ENCODE data around the gene SOD3.

SOD3 gene

GRCh38 chr4:24794916-24795665 is at the start of gene SOD3:
Gene SOD3, plus strand, starts transcription at chr4:24795573. Its CDS starts 3,949 bp downstream, at chr4:24799522.
- no peak for DNase-seq (ENCODE audit: low read depth)

- no peak for DNase-seq (ENCODE audit: low read depth)
Measured at GRCh38 chr4:24747234-24747975, 48.0 kb upstream of the SOD3 start.

GRCh38 chr4:24748023-24748422 is 47.4 kb upstream of the SOD3 start:
- no peak for DNase-seq (ENCODE audit: low read depth)

GRCh38 chr4:24748758-24749350 is 46.5 kb upstream of the SOD3 start:
- no peak for DNase-seq (ENCODE audit: low read depth)

- DNase-seq (ENCODE audit: low read depth) = no peak
Measured at GRCh38 chr4:24750106-24750505, 45.3 kb upstream of the SOD3 start.

GRCh38 chr4:24751926-24752539 is 43.3 kb upstream of the SOD3 start:
- DNase-seq (ENCODE audit: low read depth) = no peak

GRCh38 chr4:24753519-24753918 is 41.9 kb upstream of the SOD3 start:
- DNase-seq (ENCODE audit: low read depth) = no peak

GRCh38 chr4:24754571-24754970 is 40.8 kb upstream of the SOD3 start:
- no peak for DNase-seq (ENCODE audit: low read depth)

GRCh38 chr4:24763631-24764297 is 31.6 kb upstream of the SOD3 start:
- no peak for DNase-seq (ENCODE audit: low read depth)

- DNase-seq (ENCODE audit: low read depth) = no peak
Measured at GRCh38 chr4:24764345-24764744, 31.0 kb upstream of the SOD3 start.

- no peak for DNase-seq (ENCODE audit: low read depth)
Measured at GRCh38 chr4:24765376-24765988, 29.9 kb upstream of the SOD3 start.

GRCh38 chr4:24768006-24768405 is 27.4 kb upstream of the SOD3 start:
- DNase-seq (ENCODE audit: low read depth) = no peak

GRCh38 chr4:24768604-24769003 is 26.8 kb upstream of the SOD3 start:
- DNase-seq (ENCODE audit: low read depth) = no peak

- DNase-seq (ENCODE audit: low read depth) = no peak
Measured at GRCh38 chr4:24769571-24769970, 25.8 kb upstream of the SOD3 start.

GRCh38 chr4:24770032-24770584 is 25.3 kb upstream of the SOD3 start:
- DNase-seq (ENCODE audit: low read depth) = no peak

- no peak for DNase-seq (ENCODE audit: low read depth)
Measured at GRCh38 chr4:24770667-24771066, 24.7 kb upstream of the SOD3 start.

GRCh38 chr4:24771241-24771640 is 24.1 kb upstream of the SOD3 start:
- no peak for DNase-seq (ENCODE audit: low read depth)

- DNase-seq (ENCODE audit: low read depth) = no peak
Measured at GRCh38 chr4:24772061-24772705, 23.2 kb upstream of the SOD3 start.

GRCh38 chr4:24772952-24773351 is 22.4 kb upstream of the SOD3 start:
- DNase-seq (ENCODE audit: low read depth) = no peak

- DNase-seq (ENCODE audit: low read depth) = no peak
Measured at GRCh38 chr4:24774452-24774851, 20.9 kb upstream of the SOD3 start.

Data from CMK (cell line).